Bronchial epithelial cell (primary cell): ENCODE measurements around the gene OR51Q1. TPM values are rescaled to one million over a fixed set of nuclear protein-coding genes. Genes with fewer than 3 reads are reported as not detected.

ENCODE experiments used
- DNase-seq: peaks from one replicate; pipeline ENCODE4 v3.0.0-alpha.2; 2010; ENCODE audit warnings: low read depth
- FAIRE-seq: peaks from 2 replicates; lab custom pipeline; 2011; peaks lifted over from hg19 to GRCh38; lab: Jason Lieb, UNC
- H3K27me3 ChIP-seq: 2 replicates; pipeline ENCODE4 v1.5.1; 2011; ENCODE audit warnings: low read length; ENCODE audit not compliant: control insufficient read depth, insufficient read depth
- H3K36me3 ChIP-seq: 2 replicates; pipeline ENCODE4 v1.5.1; 2011; ENCODE audit warnings: low read length; ENCODE audit not compliant: control insufficient read depth, insufficient read depth
- H3K4me3 ChIP-seq: 2 replicates; pipeline ENCODE4 v1.5.1; 2011; ENCODE audit warnings: mild to moderate bottlenecking, low read depth, low read length, control low read depth
- total RNA-seq: library from RNA; depleted of rRNA; stranded (reverse); fragments of >200 nt; gene quantifications from 2 replicates; pipeline ENCODE4 v1.2.1, GENCODE V29; 2014
- TF ChIP-seq, protein P1 (sequence below): IDR thresholded peaks from 2 replicates; pipeline ENCODE4 v1.5.1; 2011; ENCODE audit warnings: mild to moderate bottlenecking, moderate library complexity, low read length, control low read depth, inconsistent platforms; ENCODE audit not compliant: insufficient read depth, severe bottlenecking

OR51Q1 gene, protein sequence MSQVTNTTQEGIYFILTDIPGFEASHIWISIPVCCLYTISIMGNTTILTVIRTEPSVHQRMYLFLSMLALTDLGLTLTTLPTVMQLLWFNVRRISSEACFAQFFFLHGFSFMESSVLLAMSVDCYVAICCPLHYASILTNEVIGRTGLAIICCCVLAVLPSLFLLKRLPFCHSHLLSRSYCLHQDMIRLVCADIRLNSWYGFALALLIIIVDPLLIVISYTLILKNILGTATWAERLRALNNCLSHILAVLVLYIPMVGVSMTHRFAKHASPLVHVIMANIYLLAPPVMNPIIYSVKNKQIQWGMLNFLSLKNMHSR
- not detected in 2 replicates for total RNA-seq

DNA sequence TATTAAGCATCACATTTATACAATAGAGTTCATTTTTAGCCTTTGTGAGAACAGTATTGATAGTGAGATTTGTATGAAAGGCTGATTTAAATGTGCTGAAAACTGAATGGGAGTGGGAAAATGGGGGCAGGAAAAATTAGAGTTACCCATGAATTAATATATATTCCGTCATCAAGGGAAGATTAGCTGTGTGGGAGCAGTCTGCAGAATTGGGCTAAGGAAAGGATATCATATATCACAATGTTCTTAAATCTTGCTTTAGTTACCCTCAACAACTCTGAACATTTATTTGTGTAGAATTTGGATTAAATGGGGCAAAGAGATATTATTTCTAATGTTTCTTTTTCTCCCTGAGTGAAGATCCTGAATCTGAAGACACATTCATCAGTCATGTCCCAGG lies at the start of gene OR51Q1:
Gene OR51Q1, plus strand, starts transcription at position 301 of the 400 bp plus-strand sequence. Its CDS starts 90 bp downstream, at position 391.
- Histone ChIP-seq H3K36me3 (no peaks in the 10 kb centered on the region), H3K4me3 (no peak within 1 kb of the TSS), H3K27me3 (no peaks in the 10 kb centered on the region)
- DNase-seq (no peak), FAIRE-seq (no peak)
- TF ChIP-seq, protein P1, sequence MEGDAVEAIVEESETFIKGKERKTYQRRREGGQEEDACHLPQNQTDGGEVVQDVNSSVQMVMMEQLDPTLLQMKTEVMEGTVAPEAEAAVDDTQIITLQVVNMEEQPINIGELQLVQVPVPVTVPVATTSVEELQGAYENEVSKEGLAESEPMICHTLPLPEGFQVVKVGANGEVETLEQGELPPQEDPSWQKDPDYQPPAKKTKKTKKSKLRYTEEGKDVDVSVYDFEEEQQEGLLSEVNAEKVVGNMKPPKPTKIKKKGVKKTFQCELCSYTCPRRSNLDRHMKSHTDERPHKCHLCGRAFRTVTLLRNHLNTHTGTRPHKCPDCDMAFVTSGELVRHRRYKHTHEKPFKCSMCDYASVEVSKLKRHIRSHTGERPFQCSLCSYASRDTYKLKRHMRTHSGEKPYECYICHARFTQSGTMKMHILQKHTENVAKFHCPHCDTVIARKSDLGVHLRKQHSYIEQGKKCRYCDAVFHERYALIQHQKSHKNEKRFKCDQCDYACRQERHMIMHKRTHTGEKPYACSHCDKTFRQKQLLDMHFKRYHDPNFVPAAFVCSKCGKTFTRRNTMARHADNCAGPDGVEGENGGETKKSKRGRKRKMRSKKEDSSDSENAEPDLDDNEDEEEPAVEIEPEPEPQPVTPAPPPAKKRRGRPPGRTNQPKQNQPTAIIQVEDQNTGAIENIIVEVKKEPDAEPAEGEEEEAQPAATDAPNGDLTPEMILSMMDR = no peak

- H3K4me3 ChIP-seq = no peak overlapping the region
- FAIRE-seq (no peak), DNase-seq (peak; percentile 58)
- no peaks in the 10 kb centered on the region for H3K36me3 ChIP-seq
- H3K27me3 ChIP-seq = no peaks in the 10 kb centered on the region
- TF ChIP-seq, protein P1 = peak; percentile 86
These were observed 41.1 kb upstream of the OR51Q1 start for GRCh38 chr11:5380740-5381342.

DNA sequence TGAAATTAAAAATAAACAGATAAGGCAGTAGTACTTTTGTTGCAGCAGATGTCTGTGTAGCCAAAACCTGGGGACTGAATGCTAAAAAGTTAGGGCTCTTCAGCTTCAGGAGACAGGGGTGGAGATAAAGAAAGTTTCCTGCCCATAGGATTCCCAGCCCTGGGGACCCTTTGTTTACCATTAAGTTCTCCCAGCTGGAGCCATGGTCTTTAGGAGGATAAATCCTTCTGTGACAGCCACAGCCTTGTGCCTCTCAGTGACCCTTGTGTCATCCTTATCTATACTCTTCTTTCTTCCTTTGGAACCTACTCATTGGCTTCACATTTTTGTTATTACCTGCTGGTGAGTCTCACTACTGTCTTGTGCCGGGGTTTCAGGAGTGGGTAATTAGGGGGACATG lies 38.3 kb upstream of the OR51Q1 start, which contains the start of gene OR51M1:
Gene OR51M1, plus strand, starts transcription at position 237 of the 400 bp plus-strand sequence. CDS start 5,587 bp downstream, outside the sequence.
- no peaks in the 10 kb centered on the region for H3K27me3 ChIP-seq
- no peak for DNase-seq
- no peak for FAIRE-seq
- H3K4me3 ChIP-seq = no peak within 1 kb of the TSS
- H3K36me3 ChIP-seq = no peaks in the 10 kb centered on the region
- TF ChIP-seq, protein P1 = no peak

- Histone ChIP-seq H3K36me3 (no peaks in the 10 kb centered on the region), H3K27me3 (no peaks in the 10 kb centered on the region), H3K4me3 (no peak overlapping the region)
- FAIRE-seq (no peak), DNase-seq (no peak)
- TF ChIP-seq, protein P1 = no peak
These were observed 37.6 kb upstream of the OR51Q1 start for GRCh38 chr11:5384335-5384734.

GRCh38 chr11:5390210-5390609 lies 31.7 kb upstream of the OR51Q1 start:
- no peak for DNase-seq
- H3K4me3 ChIP-seq = no peak overlapping the region
- H3K27me3 ChIP-seq = no peaks in the 10 kb centered on the region
- TF ChIP-seq, protein P1 = no peak
- no peaks in the 10 kb centered on the region for H3K36me3 ChIP-seq
- no peak for FAIRE-seq
